B cell (primary cell): ENCODE data around the gene FOXD1. TPM values are rescaled to one million over a fixed set of nuclear protein-coding genes. Genes with fewer than 3 reads are reported as not detected.

Experiments used
- ATAC-seq: fragments of 200-7000 bp; cut with Tn5 transposase; one replicate; pipeline ENCODE4 v1.10.0; 2021; ENCODE audit warnings: low read depth, mild to moderate bottlenecking, moderate number of reproducible peaks, moderate library complexity
- CTCF ChIA-PET: fragments of 350-600 bp; sonication (Branson Sonifier 250); formaldehyde crosslinking; loops from one replicate; lab custom pipeline; 2021; ENCODE audit warnings: antibody characterized with exemption, inconsistent platforms; lab: Charles Lee
- POLR2A ChIA-PET: fragments of 350-600 bp; sonication (Branson Sonifier 250); formaldehyde crosslinking; loops from one replicate; lab custom pipeline; 2021; ENCODE audit warnings: antibody characterized with exemption; lab: Charles Lee
- DNase-seq: peaks from one replicate; pipeline ENCODE4 v3.0.0; 2013
- H2AFZ ChIP-seq: 2 replicates; pipeline ENCODE4 v1.6.1; 2012; ENCODE audit warnings: mild to moderate bottlenecking, low read depth, low read length; ENCODE audit not compliant: insufficient read depth, poor library complexity, severe bottlenecking
- H3K27ac ChIP-seq, 2 donors: 1 replicate in 1 of 2; 2 replicates in 1 of 2; pipeline ENCODE4 v1.5.1; 2012 to 2013; ENCODE audit warnings: low read length in 2 of 2, mild to moderate bottlenecking in 2 of 2, moderate library complexity in 1 of 2
- H3K27me3 ChIP-seq, 4 experiments: fragments of 200-600 bp in 1 of 4; sonication (generic) in 1 of 4; replicated peaks in 1 of 4; 1 replicate in 2 of 4; 2 replicates in 2 of 4; pipeline versions ENCODE4 v1.6.1 to v1.7.0; 2013 to 2016; ENCODE audit warnings: low read length in 3 of 4, mild to moderate bottlenecking in 2 of 4, mixed read lengths in 1 of 4, moderate library complexity in 1 of 4; ENCODE audit not compliant: insufficient read depth in 4 of 4, control insufficient read depth in 3 of 4; ENCODE audit errors: control extremely low read depth in 1 of 4
- H3K36me3 ChIP-seq, 2 experiments: replicated peaks in 1 of 2; 1 replicate in 1 of 2; 2 replicates in 1 of 2; pipeline versions ENCODE4 v1.6.1 to v1.7.1; 2013; ENCODE audit warnings: low read length in 1 of 2; ENCODE audit not compliant: insufficient read depth in 2 of 2, control insufficient read depth in 1 of 2; ENCODE audit errors: control extremely low read depth in 1 of 2, extremely low read depth in 1 of 2
- H3K4me1 ChIP-seq, 2 donors: fragments of 200-600 bp in 1 of 2; sonication (generic) in 1 of 2; 1 replicate in 1 of 2; 2 replicates in 1 of 2; pipeline versions ENCODE4 v1.5.1 to v1.6.1; 2013 to 2017; ENCODE audit warnings: low read length in 2 of 2; ENCODE audit not compliant: control insufficient read depth in 2 of 2, insufficient read depth in 2 of 2
- H3K4me2 ChIP-seq: replicated peaks from 2 replicates; pipeline ENCODE3; 2012; ENCODE audit warnings: mild to moderate bottlenecking, low read depth, low read length; ENCODE audit not compliant: poor library complexity, severe bottlenecking
- H3K4me3 ChIP-seq, 5 experiments: fragments of 200-600 bp in 1 of 5; sonication (generic) in 1 of 5; 1 replicate in 3 of 5; 2 replicates in 2 of 5; pipeline versions ENCODE4 v1.5.1 to v1.7.0; 2011 to 2016; ENCODE audit warnings: low read length in 4 of 5, mild to moderate bottlenecking in 4 of 5, low read depth in 2 of 5, control low read depth in 1 of 5, moderate library complexity in 1 of 5; ENCODE audit not compliant: insufficient read depth in 1 of 5; ENCODE audit errors: control extremely low read depth in 1 of 5, extremely low read depth in 1 of 5
- H3K79me2 ChIP-seq: fragments of 200-600 bp; sonication (generic); one replicate; pipeline ENCODE4 v1.6.0; 2016; ENCODE audit warnings: low read length; ENCODE audit not compliant: control insufficient read depth, insufficient read depth
- H3K9ac ChIP-seq: fragments of 200-600 bp; sonication (generic); 2 replicates; pipeline ENCODE4 v1.6.1; 2017; ENCODE audit warnings: mild to moderate bottlenecking, low read length, moderate library complexity
- H3K9me3 ChIP-seq, 3 donors: one replicate each; pipeline versions ENCODE4 v1.6.1 to v1.7.1; 2013; ENCODE audit warnings: low read length in 2 of 3; ENCODE audit not compliant: control insufficient read depth in 2 of 3, insufficient read depth in 1 of 3; ENCODE audit errors: control extremely low read depth in 1 of 3
- H4K20me1 ChIP-seq: 2 replicates; pipeline ENCODE4 v1.6.0; 2012; ENCODE audit warnings: mild to moderate bottlenecking, low read length; ENCODE audit not compliant: insufficient read depth, control insufficient read depth, poor library complexity, severe bottlenecking
- H3K27ac Mint-ChIP-seq: one replicate; pipeline ENCODE4 v1.8.0; 2021; ENCODE audit warnings: mixed read lengths
- H3K27me3 Mint-ChIP-seq: one replicate; pipeline ENCODE4 v1.8.0; 2021; ENCODE audit warnings: mixed read lengths
- H3K4me1 Mint-ChIP-seq: one replicate; pipeline ENCODE4 v1.8.0; 2021; ENCODE audit warnings: mixed read lengths
- H3K4me3 Mint-ChIP-seq: one replicate; pipeline ENCODE4 v1.8.0; 2021; ENCODE audit warnings: mixed read lengths
- H3K9me3 Mint-ChIP-seq: one replicate; pipeline ENCODE4 v1.8.0; 2022; ENCODE audit warnings: mixed read lengths; ENCODE audit not compliant: insufficient read depth
- CTCF ChIP-seq: fragments of 200-600 bp; IDR thresholded peaks from one replicate; pipeline ENCODE4 v1.8.0; 2022; ENCODE audit warnings: antibody characterized with exemption, mild to moderate bottlenecking
- EZH2 ChIP-seq: IDR thresholded peaks from 2 replicates; pipeline ENCODE4 v1.6.1; 2012; ENCODE audit warnings: borderline replicate concordance, low read depth, mild to moderate bottlenecking, moderate library complexity, low read length; ENCODE audit not compliant: insufficient read depth, poor library complexity, severe bottlenecking
- WGBS: methylation state at CpG from one replicate; pipeline ENCODE4 v1.1.5; 2013; ENCODE audit warnings: missing lambda C conversion rate; ENCODE audit not compliant: insufficient coverage; 5-methylcytosine and 5-hydroxymethylcytosine counted together
- intact Hi-C: fragments of 100-400 bp; cut with micrococcal nuclease; formaldehyde crosslinking; loops from one replicate; pipeline ENCODE4 v1.10.0; 2022
- polyA plus RNA-seq: library from polyadenylated mRNA; depleted of rRNA; stranded (reverse); fragments of >200 nt; gene quantifications from 2 replicates; pipeline ENCODE4 v1.2.3, GENCODE V29; 2012
- total RNA-seq, 2 donors: library from RNA; stranded (reverse); fragments of 120-200 nt in 1 of 2; gene quantifications; 1 replicate in 1 of 2; 2 replicates in 1 of 2; pipeline versions ENCODE4 v1.2.3 to v1.2.4, GENCODE V29; 2013 to 2022

The FOXD1 gene
- total and polyA plus RNA-seq, 2 donors (not counting 1 experiment from before 2014, with no cell fraction given): 0.34 to 0.49 TPM

DNA sequence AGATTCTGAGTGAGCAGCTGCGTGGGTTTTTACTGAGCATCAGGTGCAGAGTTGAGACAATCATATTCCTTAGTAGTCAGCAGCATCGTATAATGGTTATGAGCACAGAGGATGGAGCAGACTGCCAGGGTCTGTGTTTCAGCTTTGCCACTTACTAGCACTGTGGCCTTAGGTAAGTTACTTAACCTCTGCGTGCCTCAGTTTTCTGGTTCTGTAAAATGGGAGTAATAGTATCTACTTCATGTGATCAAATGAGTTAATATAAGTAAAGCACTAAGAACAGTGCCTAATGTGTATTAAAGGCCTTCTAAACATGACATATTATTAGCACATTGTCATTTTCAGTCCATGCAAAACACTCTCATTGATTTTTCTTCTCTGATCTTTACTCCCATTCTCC lies 44.8 kb upstream of the FOXD1 start:
- 83% methylated on average over 2 of the region's 3 CpGs for WGBS
- no peak for TF ChIP-seq CTCF
- TF ChIP-seq EZH2: no peak
- POLR2A ChIA-PET: no interaction called here
- Histone ChIP-seq H3K27ac (no peak overlapping the region), H3K79me2 (peaks cover 11% of the 10 kb centered on the region), H3K4me3 (no peak overlapping the region), H3K9me3 (peaks cover 0 to 1% (median 0%) of the 10 kb centered on the region in 3 donors), H4K20me1 (no peaks in the 10 kb centered on the region), H3K27me3 (peaks cover 0 to 7% (median 0%) of the 10 kb centered on the region in 4 experiments), H3K9ac (no peak overlapping the region), H3K36me3 (no peaks in the 10 kb centered on the region), H3K4me1 (peaks cover 8 to 10% of the 10 kb centered on the region in 2 donors), H2AFZ (no peak overlapping the region), H3K4me2 (no peak overlapping the region)
- ATAC-seq: no peak
- Mint-ChIP-seq H3K9me3 (no peaks in the 10 kb centered on the region), H3K4me1 (peaks cover 10% of the 10 kb centered on the region), H3K4me3 (no peak overlapping the region), H3K27me3 (peaks cover 43% of the 10 kb centered on the region), H3K27ac (no peak overlapping the region)
- DNase-seq: no peak
- intact Hi-C loops: no loop called here
- CTCF ChIA-PET: no interaction called here

DNA sequence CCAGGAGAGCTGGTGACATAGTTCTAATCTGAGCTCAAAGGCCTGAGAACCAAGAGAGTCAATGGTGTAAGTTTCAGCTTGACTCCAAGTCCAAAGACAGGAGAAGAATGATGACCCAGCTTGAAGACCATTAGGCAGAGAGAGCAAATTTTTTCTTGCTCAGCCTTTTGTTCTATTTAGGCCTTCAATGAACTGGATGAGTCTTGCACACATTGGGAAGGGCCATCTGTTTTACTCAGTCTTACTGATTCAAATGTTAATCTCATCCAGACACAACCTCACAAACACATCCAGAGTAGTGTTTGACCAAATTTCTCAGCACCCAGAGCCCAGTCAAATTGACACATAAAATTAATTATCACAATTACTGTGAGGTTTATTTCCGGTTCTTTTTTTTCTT lies 42.6 kb upstream of the FOXD1 start:
- no peak for ATAC-seq
- Mint-ChIP-seq H3K27ac (no peak overlapping the region), H3K4me3 (no peak overlapping the region), H3K4me1 (no peaks in the 10 kb centered on the region), H3K27me3 (peaks cover 58% of the 10 kb centered on the region), H3K9me3 (no peaks in the 10 kb centered on the region)
- Histone ChIP-seq H2AFZ (no peak overlapping the region), H4K20me1 (no peaks in the 10 kb centered on the region), H3K36me3 (no peaks in the 10 kb centered on the region), H3K9me3 (peaks cover 0 to 1% (median 0%) of the 10 kb centered on the region in 3 donors), H3K27me3 (peaks cover 0 to 10% (median 2%) of the 10 kb centered on the region in 4 experiments), H3K4me2 (no peak overlapping the region), H3K9ac (no peak overlapping the region), H3K4me1 (no peaks in the 10 kb centered on the region), H3K79me2 (no peaks in the 10 kb centered on the region), H3K4me3 (no peak overlapping the region), H3K27ac (no peak overlapping the region)
- no CpG with 5 or more reads among the region's 1 CpG for WGBS
- ChIA-PET POLR2A (no interaction called here), CTCF (no interaction called here)
- TF ChIP-seq EZH2: no peak
- TF ChIP-seq CTCF: no peak
- DNase-seq: no peak
- intact Hi-C loops: no loop called here
